PC-9 (cell line): ENCODE results near the gene POU2AF1. TPM values are rescaled to one million over a fixed set of nuclear protein-coding genes. Genes with fewer than 3 reads are reported as not detected.
A peak's percentile ranks its signal among the peaks of the same experiment; 100 is the strongest.

Experiments used
- BruUV-seq: library from RNA; stranded (reverse); fragments of 400-500 nt; replicated peaks from 2 replicates; lab custom pipeline; 2021; lab: Mats Ljungman, UMichigan
- CTCF ChIA-PET: fragments of 300-600 bp; sonication (Branson Sonifier 250); formaldehyde crosslinking; loops from one replicate; lab custom pipeline; 2022; ENCODE audit warnings: antibody characterized with exemption; lab: Charles Lee
- POLR2A ChIA-PET: fragments of 300-600 bp; sonication (Branson Sonifier 250); formaldehyde crosslinking; loops from one replicate; lab custom pipeline; 2022; ENCODE audit warnings: antibody characterized with exemption; ENCODE audit not compliant: unreplicated experiment; lab: Charles Lee
- DNase-seq, 2 experiments: peaks; one replicate each; pipeline versions ENCODE4 v3.0.0 to v3.0.0-alpha.2; 2015 to 2022; ENCODE audit warnings: mixed read lengths in 1 of 2
- H2AFZ ChIP-seq: fragments of 200-600 bp; sonication (generic); 2 replicates; pipeline ENCODE4 v1.8.1; 2017; ENCODE audit warnings: antibody characterized with exemption
- H3F3A ChIP-seq: fragments of 200-600 bp; sonication (generic); 2 replicates; pipeline ENCODE4 v1.8.1; 2017; ENCODE audit warnings: antibody characterized with exemption, mild to moderate bottlenecking, low read depth; ENCODE audit not compliant: insufficient read depth
- H3K27ac ChIP-seq: fragments of 200-600 bp; sonication (generic); 2 replicates; pipeline ENCODE4 v1.6.1; 2016; ENCODE audit warnings: mixed run types
- H3K27me3 ChIP-seq: fragments of 200-600 bp; sonication (generic); 2 replicates; pipeline ENCODE4 v1.6.1; 2016; ENCODE audit warnings: low read depth, mixed run types; ENCODE audit not compliant: insufficient read depth
- H3K36me3 ChIP-seq: fragments of 200-600 bp; sonication (generic); 2 replicates; pipeline ENCODE4 v1.6.1; 2016; ENCODE audit warnings: low read depth, mixed run types
- H3K4me1 ChIP-seq: fragments of 200-600 bp; sonication (generic); replicated peaks from 2 replicates; pipeline ENCODE4 v1.6.1; 2016; ENCODE audit warnings: mixed run types; ENCODE audit not compliant: insufficient read depth
- H3K4me2 ChIP-seq: fragments of 200-600 bp; sonication (generic); 2 replicates; pipeline ENCODE4 v1.6.1; 2017; ENCODE audit warnings: mixed run types
- H3K4me3 ChIP-seq: fragments of 200-600 bp; sonication (generic); 2 replicates; pipeline ENCODE4 v1.6.1; 2016; ENCODE audit warnings: mixed run types
- H3K79me2 ChIP-seq: fragments of 200-600 bp; sonication (generic); 2 replicates; pipeline ENCODE4 v1.6.1; 2017; ENCODE audit warnings: low read depth, mixed run types
- H3K9me2 ChIP-seq: fragments of 200-600 bp; sonication (generic); 2 replicates; pipeline ENCODE4 v1.8.1; 2017; ENCODE audit warnings: mild to moderate bottlenecking; ENCODE audit not compliant: insufficient read depth
- H3K9me3 ChIP-seq: fragments of 200-600 bp; sonication (generic); 2 replicates; pipeline ENCODE4 v1.8.1; 2016; ENCODE audit warnings: low read depth; ENCODE audit not compliant: insufficient read depth
- H4K20me1 ChIP-seq: fragments of 200-600 bp; sonication (generic); 2 replicates; pipeline ENCODE4 v1.8.1; 2017; ENCODE audit not compliant: insufficient read depth
- EZH2 ChIP-seq: fragments of 200-600 bp; sonication (generic); IDR thresholded peaks from 2 replicates; pipeline ENCODE4 v1.8.0; 2017; ENCODE audit warnings: antibody characterized with exemption, low read depth
- intact Hi-C: fragments of 100-400 bp; cut with micrococcal nuclease; formaldehyde crosslinking; loops from one replicate; pipeline ENCODE4 v1.10.0; 2022; ENCODE audit not compliant: unreplicated experiment
- total RNA-seq: library from RNA; stranded (reverse); gene quantifications from 2 replicates; pipeline ENCODE4 v1.2.3, GENCODE V29; 2021
- TF ChIP-seq, protein P1 (sequence below): fragments of 200-600 bp; sonication (generic); conservative IDR thresholded peaks from 2 replicates; pipeline ENCODE4 v1.6.1; 2017; ENCODE audit warnings: mixed run types, antibody characterized with exemption, mild to moderate bottlenecking, moderate library complexity

The POU2AF1 gene
- total RNA-seq, 1 experiment from 2014 or later, result 0.37 TPM

DNA sequence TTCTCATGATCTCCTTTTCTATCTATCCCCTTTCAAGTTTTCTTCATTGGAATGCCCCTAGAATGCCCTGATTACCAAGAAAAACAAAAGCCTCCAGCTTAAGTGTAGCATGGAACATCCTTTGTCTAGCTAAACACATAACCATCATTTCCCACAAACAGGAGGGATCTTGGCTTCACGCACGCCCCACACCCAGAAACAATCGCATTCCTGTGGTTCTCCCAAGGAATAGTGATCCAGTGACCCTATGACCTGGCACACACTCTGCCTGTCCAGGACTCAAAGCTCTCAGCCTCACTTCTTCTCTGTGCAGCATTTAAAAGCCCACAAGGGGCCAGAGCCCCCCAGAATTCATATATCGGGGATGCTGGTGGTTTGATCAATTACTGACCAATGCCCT is 9.3 kb upstream of the POU2AF1 start:
- intact Hi-C loops, result no loop called here
- H2AFZ ChIP-seq, result no peak overlapping the region
- no peak overlapping the region for H3K27ac ChIP-seq
- peak in 1 of 2 experiments; percentile 23 for DNase-seq
- H3K36me3 ChIP-seq, result no peaks in the 10 kb centered on the region
- POLR2A ChIA-PET, result interaction anchor here (0.5 kb wide), 1 partner anchor 769 kb away, joined by 3 read pairs; no protein-coding TSS in a partner anchor
- H3K79me2 ChIP-seq, result no peaks in the 10 kb centered on the region
- H3K9me3 ChIP-seq, result peaks cover 3% of the 10 kb centered on the region
- no peaks in the 10 kb centered on the region for H4K20me1 ChIP-seq
- CTCF ChIA-PET, result no interaction called here
- TF ChIP-seq, protein P1, sequence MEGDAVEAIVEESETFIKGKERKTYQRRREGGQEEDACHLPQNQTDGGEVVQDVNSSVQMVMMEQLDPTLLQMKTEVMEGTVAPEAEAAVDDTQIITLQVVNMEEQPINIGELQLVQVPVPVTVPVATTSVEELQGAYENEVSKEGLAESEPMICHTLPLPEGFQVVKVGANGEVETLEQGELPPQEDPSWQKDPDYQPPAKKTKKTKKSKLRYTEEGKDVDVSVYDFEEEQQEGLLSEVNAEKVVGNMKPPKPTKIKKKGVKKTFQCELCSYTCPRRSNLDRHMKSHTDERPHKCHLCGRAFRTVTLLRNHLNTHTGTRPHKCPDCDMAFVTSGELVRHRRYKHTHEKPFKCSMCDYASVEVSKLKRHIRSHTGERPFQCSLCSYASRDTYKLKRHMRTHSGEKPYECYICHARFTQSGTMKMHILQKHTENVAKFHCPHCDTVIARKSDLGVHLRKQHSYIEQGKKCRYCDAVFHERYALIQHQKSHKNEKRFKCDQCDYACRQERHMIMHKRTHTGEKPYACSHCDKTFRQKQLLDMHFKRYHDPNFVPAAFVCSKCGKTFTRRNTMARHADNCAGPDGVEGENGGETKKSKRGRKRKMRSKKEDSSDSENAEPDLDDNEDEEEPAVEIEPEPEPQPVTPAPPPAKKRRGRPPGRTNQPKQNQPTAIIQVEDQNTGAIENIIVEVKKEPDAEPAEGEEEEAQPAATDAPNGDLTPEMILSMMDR, result no peak
- TF ChIP-seq EZH2, result no peak
- 0 out of 2 replicates have a peak, but pooled peaks cover 3% of the 10 kb centered on the region for H3F3A ChIP-seq
- no TSS peak for BruUV-seq
- H3K27me3 ChIP-seq, result no peaks in the 10 kb centered on the region
- peaks cover 26% of the 10 kb centered on the region for H3K4me1 ChIP-seq
- no peaks in the 10 kb centered on the region for H3K9me2 ChIP-seq
- peak overlapping the region; percentile 14; the same call in 1 of the 2 replicates for H3K4me2 ChIP-seq
- H3K4me3 ChIP-seq, result no peak overlapping the region

DNA sequence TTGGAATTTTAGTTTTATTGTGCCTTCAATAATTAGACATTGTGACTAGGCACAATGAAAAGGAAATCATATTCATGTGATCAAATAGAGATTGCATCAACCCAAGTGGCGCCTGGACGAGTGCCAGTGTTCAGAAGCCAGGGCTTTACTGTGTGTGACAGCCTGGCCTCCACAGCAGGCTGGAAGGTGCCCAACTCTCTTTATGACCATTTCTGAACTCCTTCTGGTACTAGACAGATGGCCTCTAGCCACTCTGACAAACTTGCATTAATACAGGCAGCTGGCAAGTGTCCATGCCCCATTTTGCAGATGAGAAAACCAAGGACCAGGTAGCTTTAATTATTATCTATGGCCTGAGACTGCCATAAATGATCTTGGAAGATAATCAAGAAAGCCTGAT is 8.3 kb upstream of the POU2AF1 start:
- ChIA-PET CTCF (no interaction called here), POLR2A (no interaction called here)
- no peaks in the 10 kb centered on the region for H3K27me3 ChIP-seq
- no peak for DNase-seq
- H3F3A ChIP-seq, result no peaks in the 10 kb centered on the region
- no peaks in the 10 kb centered on the region for H3K79me2 ChIP-seq
- H2AFZ ChIP-seq, result no peak overlapping the region
- H3K9me2 ChIP-seq, result no peaks in the 10 kb centered on the region
- intact Hi-C loops, result no loop called here
- no peak overlapping the region for H3K4me3 ChIP-seq
- BruUV-seq, result no TSS peak
- no peak overlapping the region for H3K4me2 ChIP-seq
- TF ChIP-seq, protein P1, result no peak
- peaks cover 23% of the 10 kb centered on the region for H3K4me1 ChIP-seq
- H3K9me3 ChIP-seq, result peaks cover 3% of the 10 kb centered on the region
- H3K36me3 ChIP-seq, result no peaks in the 10 kb centered on the region
- no peaks in the 10 kb centered on the region for H4K20me1 ChIP-seq
- H3K27ac ChIP-seq, result no peak overlapping the region

DNA sequence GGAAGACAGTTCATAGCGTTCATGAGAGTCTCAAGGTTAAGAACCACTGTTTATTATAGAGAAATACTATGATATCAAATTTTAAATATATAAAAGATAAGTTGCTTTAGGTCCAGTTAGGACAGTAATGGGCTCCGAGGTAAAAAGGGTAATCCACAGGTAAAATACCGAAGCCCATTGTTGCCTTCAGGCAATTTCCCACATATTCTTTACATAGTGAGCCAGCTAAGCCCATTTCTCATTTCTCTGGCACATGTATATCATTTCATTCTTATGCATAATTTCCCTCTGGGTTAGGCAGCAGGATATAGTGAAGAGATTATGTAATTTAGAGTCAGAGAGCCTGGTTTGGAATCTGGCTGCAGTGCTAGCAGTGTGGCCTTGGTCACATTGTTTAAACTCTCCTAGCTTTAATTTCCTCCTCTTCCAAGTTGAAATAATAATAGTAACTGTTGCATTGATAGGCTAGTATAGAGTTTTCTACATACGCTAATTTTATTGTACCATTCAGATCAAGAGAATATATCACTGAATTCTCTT is 7.6 kb upstream of the POU2AF1 start:
- BruUV-seq, result no TSS peak

More for the DNA sequence above, 7.6 kb upstream of the POU2AF1 start:
- no peaks in the 10 kb centered on the region for H3K36me3 ChIP-seq
- no peak overlapping the region for H3K4me3 ChIP-seq
- no peak for TF ChIP-seq EZH2
- TF ChIP-seq, protein P1, result no peak
- DNase-seq, result no peak
- ChIA-PET POLR2A (no interaction called here), CTCF (no interaction called here)
- peaks cover 23% of the 10 kb centered on the region for H3K4me1 ChIP-seq
- intact Hi-C loops, result no loop called here
- peaks cover 3% of the 10 kb centered on the region for H3K9me3 ChIP-seq
- no peak overlapping the region for H3K27ac ChIP-seq
- H2AFZ ChIP-seq, result no peak overlapping the region
- no peaks in the 10 kb centered on the region for H3K9me2 ChIP-seq
- no peaks in the 10 kb centered on the region for H4K20me1 ChIP-seq
- no peaks in the 10 kb centered on the region for H3K79me2 ChIP-seq
- H3F3A ChIP-seq, result no peaks in the 10 kb centered on the region
- no peak overlapping the region for H3K4me2 ChIP-seq
- H3K27me3 ChIP-seq, result no peaks in the 10 kb centered on the region
